Measurements from ENCODE around the gene FGF9.

FGF9 gene

DNA sequence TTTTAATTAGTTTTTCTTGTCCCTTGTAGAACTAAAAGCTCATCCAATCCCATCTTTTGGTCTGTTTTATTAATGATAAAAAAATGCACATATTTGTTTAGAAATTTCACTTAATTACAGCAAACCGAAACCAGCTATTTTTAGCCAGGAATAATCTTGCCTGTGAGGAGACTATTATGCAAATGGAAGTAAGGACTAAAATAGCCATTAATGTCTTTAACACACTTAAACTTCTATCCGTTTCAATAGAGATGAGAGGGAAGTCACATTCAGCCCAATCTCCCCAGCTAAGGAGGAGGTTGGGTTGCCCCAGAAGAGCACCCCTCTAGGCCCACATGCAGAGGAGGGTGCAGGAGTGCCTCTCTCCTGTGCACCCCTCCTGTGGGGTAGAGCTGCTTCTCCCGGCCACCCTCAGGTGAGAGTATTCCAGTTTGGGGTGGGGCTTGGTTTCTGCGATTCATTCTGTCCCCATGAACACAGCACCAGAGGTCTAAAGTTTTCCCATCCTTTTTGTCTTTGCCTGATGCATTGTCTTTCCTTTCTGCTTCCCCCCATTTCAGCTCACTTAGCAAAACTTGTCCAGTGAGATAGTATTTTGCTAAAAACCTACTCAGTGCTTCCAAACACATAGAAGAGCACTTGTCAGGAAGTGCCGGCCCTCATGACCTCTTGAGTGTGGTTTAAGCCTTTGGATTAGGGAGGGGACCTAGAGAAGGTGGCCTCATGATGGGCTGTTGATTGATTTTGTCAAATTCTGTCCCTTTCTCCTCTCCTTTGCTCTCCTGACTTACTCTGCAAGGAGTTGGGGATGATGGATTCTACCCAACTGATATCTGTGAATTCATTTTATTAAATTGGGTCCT lies 28.2 kb downstream of the FGF9 start:
- H3K4me3 ChIP-seq (ENCODE audit: low read depth in 1 of 2, low read length in 1 of 2), result no peak overlapping the region
- H3K27me3 ChIP-seq, result peaks cover 5% of the 10 kb centered on the region
- H3K36me3 ChIP-seq, result no peaks in the 10 kb centered on the region
- H3K4me1 ChIP-seq (ENCODE audit: control insufficient read depth in 1 of 2, insufficient read depth in 1 of 2, low read depth in 1 of 2, low read length in 1 of 2), result peaks cover 0 to 16% of the 10 kb centered on the region in 2 experiments
- no peak overlapping the region for H3K27ac ChIP-seq
- TF ChIP-seq, protein P1, sequence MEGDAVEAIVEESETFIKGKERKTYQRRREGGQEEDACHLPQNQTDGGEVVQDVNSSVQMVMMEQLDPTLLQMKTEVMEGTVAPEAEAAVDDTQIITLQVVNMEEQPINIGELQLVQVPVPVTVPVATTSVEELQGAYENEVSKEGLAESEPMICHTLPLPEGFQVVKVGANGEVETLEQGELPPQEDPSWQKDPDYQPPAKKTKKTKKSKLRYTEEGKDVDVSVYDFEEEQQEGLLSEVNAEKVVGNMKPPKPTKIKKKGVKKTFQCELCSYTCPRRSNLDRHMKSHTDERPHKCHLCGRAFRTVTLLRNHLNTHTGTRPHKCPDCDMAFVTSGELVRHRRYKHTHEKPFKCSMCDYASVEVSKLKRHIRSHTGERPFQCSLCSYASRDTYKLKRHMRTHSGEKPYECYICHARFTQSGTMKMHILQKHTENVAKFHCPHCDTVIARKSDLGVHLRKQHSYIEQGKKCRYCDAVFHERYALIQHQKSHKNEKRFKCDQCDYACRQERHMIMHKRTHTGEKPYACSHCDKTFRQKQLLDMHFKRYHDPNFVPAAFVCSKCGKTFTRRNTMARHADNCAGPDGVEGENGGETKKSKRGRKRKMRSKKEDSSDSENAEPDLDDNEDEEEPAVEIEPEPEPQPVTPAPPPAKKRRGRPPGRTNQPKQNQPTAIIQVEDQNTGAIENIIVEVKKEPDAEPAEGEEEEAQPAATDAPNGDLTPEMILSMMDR (IDR thresholded peaks at IDR 0.05), result no peak
- no peaks in the 10 kb centered on the region for H3K9me3 ChIP-seq

DNA sequence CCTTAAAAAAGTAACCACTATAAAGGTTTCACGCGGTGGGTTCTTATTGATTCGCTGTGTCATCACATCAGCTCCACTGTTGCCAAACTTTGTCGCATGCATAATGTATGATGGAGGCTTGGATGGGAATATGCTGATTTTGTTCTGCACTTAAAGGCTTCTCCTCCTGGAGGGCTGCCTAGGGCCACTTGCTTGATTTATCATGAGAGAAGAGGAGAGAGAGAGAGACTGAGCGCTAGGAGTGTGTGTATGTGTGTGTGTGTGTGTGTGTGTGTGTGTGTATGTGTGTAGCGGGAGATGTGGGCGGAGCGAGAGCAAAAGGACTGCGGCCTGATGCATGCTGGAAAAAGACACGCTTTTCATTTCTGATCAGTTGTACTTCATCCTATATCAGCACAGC lies 30.6 kb downstream of the FGF9 start:
- H3K36me3 ChIP-seq, result no peaks in the 10 kb centered on the region
- peaks cover 5% of the 10 kb centered on the region for H3K27me3 ChIP-seq
- TF ChIP-seq, protein P1 (IDR thresholded peaks at IDR 0.05), result no peak
- peaks cover 0 to 16% of the 10 kb centered on the region in 2 experiments for H3K4me1 ChIP-seq (ENCODE audit: control insufficient read depth in 1 of 2, insufficient read depth in 1 of 2, low read depth in 1 of 2, low read length in 1 of 2)
- no peak overlapping the region for H3K27ac ChIP-seq
- H3K4me3 ChIP-seq (ENCODE audit: low read depth in 1 of 2, low read length in 1 of 2), result no peak overlapping the region
- no peaks in the 10 kb centered on the region for H3K9me3 ChIP-seq

DNA sequence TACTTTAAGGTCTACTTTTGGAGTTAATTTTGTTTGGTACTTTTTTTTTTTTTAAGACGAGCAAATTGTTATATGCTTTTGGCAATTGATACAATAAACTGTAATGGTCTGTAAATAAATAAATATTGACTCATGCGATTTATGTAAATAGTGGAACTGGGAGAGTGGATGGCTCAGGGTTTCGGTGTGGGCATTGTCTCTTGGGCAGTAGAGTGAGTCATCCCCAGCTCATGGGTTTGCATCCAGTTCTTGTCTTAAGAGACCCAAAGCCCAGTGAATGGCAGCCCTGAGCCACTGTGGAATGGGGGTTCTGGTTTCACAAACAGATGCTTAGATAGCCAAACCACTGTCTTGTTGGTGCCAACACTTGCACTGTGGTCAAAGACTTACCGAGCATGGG lies 33.0 kb downstream of the FGF9 start:
- H3K9me3 ChIP-seq, result no peaks in the 10 kb centered on the region
- TF ChIP-seq, protein P1 (IDR thresholded peaks at IDR 0.05), result no peak
- peaks cover 5% of the 10 kb centered on the region for H3K27me3 ChIP-seq
- H3K36me3 ChIP-seq, result no peaks in the 10 kb centered on the region
- H3K27ac ChIP-seq, result no peak overlapping the region
- H3K4me3 ChIP-seq (ENCODE audit: low read depth in 1 of 2, low read length in 1 of 2), result no peak overlapping the region
- no peaks in the 10 kb centered on the region for H3K4me1 ChIP-seq (ENCODE audit: control insufficient read depth in 1 of 2, insufficient read depth in 1 of 2, low read depth in 1 of 2, low read length in 1 of 2)

DNA sequence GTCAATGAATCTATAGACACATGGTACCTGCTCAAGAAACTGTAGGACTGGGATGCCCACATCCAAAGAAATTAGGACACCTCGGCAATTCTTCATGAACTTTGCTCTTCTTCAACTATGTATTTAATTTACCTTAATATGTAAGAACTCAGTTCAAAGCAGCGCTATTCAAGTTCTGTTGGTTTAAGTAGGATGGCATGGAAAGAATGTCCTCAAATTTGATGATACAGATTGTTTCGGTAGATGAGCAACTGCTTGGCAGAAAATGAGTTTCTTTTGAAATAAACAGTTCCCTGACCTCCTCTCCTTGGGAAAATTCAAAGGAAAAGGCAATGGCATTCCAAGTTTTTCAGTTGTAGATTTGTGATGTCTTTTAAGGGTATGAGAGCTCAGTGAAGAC lies 36.7 kb downstream of the FGF9 start:
- H3K9me3 ChIP-seq, result no peaks in the 10 kb centered on the region
- H3K27me3 ChIP-seq, result peaks cover 5% of the 10 kb centered on the region
- TF ChIP-seq, protein P1 (IDR thresholded peaks at IDR 0.05), result no peak
- H3K36me3 ChIP-seq, result no peaks in the 10 kb centered on the region
- no peaks in the 10 kb centered on the region for H3K4me1 ChIP-seq (ENCODE audit: control insufficient read depth in 1 of 2, insufficient read depth in 1 of 2, low read depth in 1 of 2, low read length in 1 of 2)
- H3K4me3 ChIP-seq (ENCODE audit: low read depth in 1 of 2, low read length in 1 of 2), result no peak overlapping the region
- H3K27ac ChIP-seq, result no peak overlapping the region

DNA sequence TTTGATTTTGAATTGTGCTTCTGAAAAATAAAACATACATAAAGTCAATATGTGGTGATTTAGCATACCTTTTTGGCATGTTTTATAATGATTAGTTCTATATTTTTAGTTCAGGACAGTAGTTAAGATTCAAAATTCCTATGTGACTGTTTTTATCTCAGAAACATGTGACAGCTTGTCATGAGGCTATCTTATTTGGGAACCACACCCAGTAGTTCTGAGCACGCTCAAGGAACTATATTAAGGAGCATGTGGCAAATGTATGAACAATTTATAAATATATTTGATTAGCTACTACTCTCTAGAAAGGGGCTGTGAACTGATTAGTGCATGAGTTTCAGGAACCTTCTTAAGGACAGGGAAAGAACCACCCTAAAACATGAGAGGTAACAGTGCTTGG lies 38.8 kb downstream of the FGF9 start:
- Histone ChIP-seq H3K27me3 (peaks cover 10% of the 10 kb centered on the region), H3K27ac (no peak overlapping the region), H3K9me3 (no peaks in the 10 kb centered on the region), H3K4me1 (ENCODE audit: control insufficient read depth in 1 of 2, insufficient read depth in 1 of 2, low read depth in 1 of 2, low read length in 1 of 2) (no peaks in the 10 kb centered on the region), H3K36me3 (no peaks in the 10 kb centered on the region), H3K4me3 (ENCODE audit: low read depth in 1 of 2, low read length in 1 of 2) (no peak overlapping the region)
- TF ChIP-seq, protein P1 (IDR thresholded peaks at IDR 0.05), result no peak

All from neutrophil (primary cell).